T-helper 2 cell treated with Interferon-gamma antibody and Interleukin-4, amounts not matched to agents 5 μg/mL and 100 μg/mL, for 36 hours (primary cell): ENCODE data around the gene HIVEP1.
A peak's percentile ranks its signal among the peaks of the same experiment; 100 is the strongest.
"Not testable (repeated sequence)": the region's sequence is repeated elsewhere in the genome, so short reads cannot be mapped to it uniquely, and the experiment has no call there.

ENCODE experiments used
- DNase-seq: peaks from one replicate; pipeline ENCODE4 v3.0.0; 2021; ENCODE audit warnings: low spot score
- H3K27ac Mint-ChIP-seq: one replicate; pipeline ENCODE4 v1.8.0; 2021; ENCODE audit warnings: mild to moderate bottlenecking, mixed read lengths
- H3K27me3 Mint-ChIP-seq: one replicate; pipeline ENCODE4 v1.8.0; 2021; ENCODE audit warnings: low read depth, mixed read lengths
- H3K36me3 Mint-ChIP-seq: one replicate; pipeline ENCODE4 v1.8.0; 2021; ENCODE audit warnings: low read depth, mixed read lengths
- H3K4me1 Mint-ChIP-seq: one replicate; pipeline ENCODE4 v1.8.0; 2021; ENCODE audit warnings: low read depth, mixed read lengths
- H3K4me3 Mint-ChIP-seq: one replicate; pipeline ENCODE4 v1.8.0; 2022; ENCODE audit warnings: mild to moderate bottlenecking, moderate library complexity, mixed read lengths
- H3K9me3 Mint-ChIP-seq: one replicate; pipeline ENCODE4 v1.8.0; 2021; ENCODE audit warnings: mixed read lengths

Gene HIVEP1

GRCh38 chr6:12108376-12108775, 96.3 kb downstream of the HIVEP1 start:
- H3K27ac Mint-ChIP-seq, H3K27me3 Mint-ChIP-seq, H3K4me3 Mint-ChIP-seq, H3K9me3 Mint-ChIP-seq, DNase-seq: not testable (repeated sequence)
- Mint-ChIP-seq H3K36me3 (peaks cover 36% of the 10 kb centered on the region), H3K4me1 (peaks cover 35% of the 10 kb centered on the region)

DNA sequence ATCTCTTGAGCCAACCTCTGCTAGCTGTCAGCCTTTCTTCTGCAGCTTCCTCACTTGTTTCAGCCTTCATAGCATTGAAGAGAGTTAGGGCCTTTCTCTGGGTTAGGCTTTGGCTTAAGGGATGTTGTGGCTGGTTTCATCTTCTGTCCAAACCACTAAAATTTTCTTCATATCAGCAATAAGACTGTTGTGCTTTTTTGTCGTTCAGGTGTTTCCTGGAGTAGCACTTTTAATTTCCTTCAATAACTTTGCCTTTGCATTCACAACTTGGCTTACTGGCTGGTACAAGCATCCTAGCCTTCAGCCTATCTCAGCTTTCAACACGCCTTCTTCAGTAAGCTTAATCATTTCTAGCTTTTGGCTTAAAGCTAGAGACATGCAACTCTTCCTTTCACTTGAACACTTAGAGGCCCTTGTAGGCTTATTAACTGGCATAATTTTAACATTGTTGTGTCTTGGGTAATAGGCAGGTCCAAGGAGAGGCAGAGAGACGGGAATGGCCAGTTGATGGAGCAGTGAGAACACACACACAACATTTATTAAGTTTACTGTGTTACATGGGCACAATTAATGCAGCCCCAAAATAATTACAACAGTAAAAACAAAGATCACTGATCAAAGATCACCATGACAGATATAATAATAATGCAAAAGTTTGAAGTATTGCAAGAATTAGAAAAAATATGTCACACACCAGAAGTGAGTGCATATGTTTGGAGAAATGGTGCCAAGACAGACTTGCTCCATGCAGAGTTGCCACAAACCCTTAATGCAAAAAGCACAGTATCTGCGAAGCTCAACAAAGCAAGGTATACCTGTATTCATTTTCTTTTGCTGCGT, 98.6 kb downstream of the HIVEP1 start:
- H3K27ac Mint-ChIP-seq, result peak overlapping the region; percentile 81
- peaks cover 40% of the 10 kb centered on the region for H3K36me3 Mint-ChIP-seq
- no peaks in the 10 kb centered on the region for H3K9me3 Mint-ChIP-seq
- H3K4me1 Mint-ChIP-seq, result peaks cover 54% of the 10 kb centered on the region
- H3K27me3 Mint-ChIP-seq, result no peaks in the 10 kb centered on the region
- peak overlapping the region; percentile 49 for H3K4me3 Mint-ChIP-seq
- DNase-seq, result no peak

- Mint-ChIP-seq H3K4me1 (peaks cover 58% of the 10 kb centered on the region), H3K4me3 (no peak overlapping the region), H3K36me3 (peaks cover 45% of the 10 kb centered on the region), H3K27me3 (no peaks in the 10 kb centered on the region), H3K9me3 (peaks cover 1% of the 10 kb centered on the region), H3K27ac (no peak overlapping the region)
- no peak for DNase-seq
Measured at GRCh38 chr6:12111363-12111670, 99.2 kb downstream of the HIVEP1 start.

- H3K4me3 Mint-ChIP-seq, result peak overlapping the region; percentile 12
- peaks cover 47% of the 10 kb centered on the region for H3K36me3 Mint-ChIP-seq
- peaks cover 9% of the 10 kb centered on the region for H3K9me3 Mint-ChIP-seq
- DNase-seq, result no peak
- peaks cover 63% of the 10 kb centered on the region for H3K4me1 Mint-ChIP-seq
- peak overlapping the region; percentile 56 for H3K27ac Mint-ChIP-seq
- no peaks in the 10 kb centered on the region for H3K27me3 Mint-ChIP-seq
Measured at GRCh38 chr6:12112540-12113189, 100.6 kb downstream of the HIVEP1 start.

GRCh38 chr6:12113190-12113577, 101.1 kb downstream of the HIVEP1 start:
- H3K27me3 Mint-ChIP-seq, result no peaks in the 10 kb centered on the region
- peaks cover 64% of the 10 kb centered on the region for H3K4me1 Mint-ChIP-seq
- DNase-seq, result peak; percentile 28
- H3K27ac Mint-ChIP-seq, result peak overlapping the region; percentile 56
- peaks cover 9% of the 10 kb centered on the region for H3K9me3 Mint-ChIP-seq
- peaks cover 46% of the 10 kb centered on the region for H3K36me3 Mint-ChIP-seq
- peak overlapping the region; percentile 12 for H3K4me3 Mint-ChIP-seq

- Mint-ChIP-seq H3K27ac (peak overlapping the region; percentile 43), H3K4me3 (peak overlapping the region; percentile 23), H3K4me1 (peaks cover 72% of the 10 kb centered on the region), H3K36me3 (peaks cover 49% of the 10 kb centered on the region), H3K9me3 (peaks cover 9% of the 10 kb centered on the region), H3K27me3 (no peaks in the 10 kb centered on the region)
- DNase-seq, result no peak
Measured at GRCh38 chr6:12114055-12114503, 102.0 kb downstream of the HIVEP1 start.

GRCh38 chr6:12115001-12115400, 102.9 kb downstream of the HIVEP1 start:
- Mint-ChIP-seq H3K27ac (no peak overlapping the region), H3K4me1 (peaks cover 73% of the 10 kb centered on the region), H3K36me3 (peaks cover 50% of the 10 kb centered on the region)

DNA sequence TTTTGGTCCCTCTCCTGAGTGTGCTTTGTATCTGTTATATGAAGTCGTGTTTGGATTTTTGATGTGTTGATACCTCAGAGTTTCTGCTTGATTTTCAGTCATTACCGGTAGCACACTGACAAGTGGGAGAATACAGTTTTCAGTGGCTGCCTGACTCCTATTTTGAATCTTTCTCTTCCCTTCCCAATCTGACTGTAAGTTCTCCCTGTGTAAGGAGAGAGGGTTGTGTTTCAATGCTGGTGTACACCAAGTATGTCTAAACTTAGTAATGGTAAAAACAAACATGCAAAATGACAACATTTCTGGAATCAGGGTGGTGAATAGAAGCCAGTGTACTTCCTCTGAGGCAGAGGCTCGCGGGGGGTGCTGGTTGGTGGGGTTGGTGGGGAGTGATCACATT, 103.4 kb downstream of the HIVEP1 start:
- H3K36me3 Mint-ChIP-seq, result peaks cover 53% of the 10 kb centered on the region
- H3K9me3 Mint-ChIP-seq, result peaks cover 9% of the 10 kb centered on the region
- DNase-seq, result no peak
- H3K4me3 Mint-ChIP-seq, result no peak overlapping the region
- no peaks in the 10 kb centered on the region for H3K27me3 Mint-ChIP-seq
- H3K4me1 Mint-ChIP-seq, result peaks cover 72% of the 10 kb centered on the region
- H3K27ac Mint-ChIP-seq, result peak overlapping the region; percentile 42

More at GRCh38 chr6:12115001-12115400, 102.9 kb downstream of the HIVEP1 start:
- no peak for DNase-seq
- Mint-ChIP-seq H3K4me3 (no peak overlapping the region), H3K27me3 (no peaks in the 10 kb centered on the region), H3K9me3 (peaks cover 9% of the 10 kb centered on the region)

- Mint-ChIP-seq H3K9me3 (peaks cover 13% of the 10 kb centered on the region), H3K4me3 (peak overlapping the region; percentile 5), H3K27me3 (no peaks in the 10 kb centered on the region), H3K27ac (peak overlapping the region; percentile 23), H3K36me3 (peaks cover 57% of the 10 kb centered on the region), H3K4me1 (peaks cover 69% of the 10 kb centered on the region)
- DNase-seq, result no peak
Measured at GRCh38 chr6:12116264-12116800, 104.2 kb downstream of the HIVEP1 start.

DNA sequence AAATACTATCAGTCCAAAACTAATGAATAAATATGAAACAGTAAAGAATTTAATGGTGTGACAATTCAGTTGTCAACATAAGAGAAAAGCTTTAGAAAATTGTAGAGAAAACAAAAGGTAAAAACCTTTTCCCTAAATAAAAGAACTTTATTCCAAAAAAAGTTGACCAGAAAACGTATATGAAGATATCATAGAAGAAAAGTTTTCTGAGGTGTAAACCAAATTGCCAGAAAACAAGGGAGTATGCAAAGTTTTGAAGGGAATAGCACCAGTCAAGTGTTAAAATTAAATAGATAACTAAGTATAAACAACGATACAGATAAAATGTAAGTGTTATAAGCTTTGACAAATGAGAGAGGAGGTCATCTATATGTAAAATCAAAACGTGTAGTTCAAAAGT, 104.9 kb downstream of the HIVEP1 start:
- Mint-ChIP-seq H3K4me1 (peaks cover 67% of the 10 kb centered on the region), H3K9me3 (peaks cover 13% of the 10 kb centered on the region), H3K4me3 (no peak overlapping the region), H3K27me3 (no peaks in the 10 kb centered on the region), H3K36me3 (peaks cover 57% of the 10 kb centered on the region), H3K27ac (no peak overlapping the region)
- DNase-seq, result no peak

- Mint-ChIP-seq H3K36me3 (peaks cover 60% of the 10 kb centered on the region), H3K27me3 (no peaks in the 10 kb centered on the region), H3K27ac (peak overlapping the region; percentile 85), H3K4me1 (peaks cover 54% of the 10 kb centered on the region), H3K9me3 (peaks cover 13% of the 10 kb centered on the region), H3K4me3 (peak overlapping the region; percentile 41)
- no peak for DNase-seq
Measured at GRCh38 chr6:12118607-12119006, 106.5 kb downstream of the HIVEP1 start.

DNA sequence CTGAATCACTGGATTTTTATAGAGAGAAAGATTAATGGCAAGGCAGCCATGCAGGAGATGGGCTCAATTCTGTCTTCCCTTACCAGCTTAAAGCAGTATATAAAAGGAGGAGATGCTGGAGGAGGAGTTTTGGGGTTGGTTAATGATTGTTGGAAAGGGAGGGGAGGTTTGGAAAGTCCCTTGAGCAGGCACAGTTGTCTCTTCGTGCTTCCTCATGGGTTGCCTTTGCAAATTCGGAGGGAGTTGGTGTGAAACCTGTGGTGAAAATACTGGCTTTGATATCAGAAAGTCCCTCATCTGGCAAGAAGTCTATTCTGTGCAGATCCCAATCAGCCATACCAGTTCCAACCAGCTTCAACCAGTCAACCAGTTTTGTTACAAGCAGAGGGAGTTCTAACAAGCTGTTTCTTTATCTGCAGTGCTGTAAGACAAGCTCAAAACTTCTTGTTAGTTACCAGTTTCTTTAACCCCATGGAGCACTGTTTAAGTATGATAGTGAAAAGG, 107.0 kb downstream of the HIVEP1 start:
- peak overlapping the region; percentile 85 for H3K27ac Mint-ChIP-seq
- H3K4me3 Mint-ChIP-seq, result peak overlapping the region; percentile 41
- peak; percentile 74 for DNase-seq
- H3K27me3 Mint-ChIP-seq, result no peaks in the 10 kb centered on the region
- peaks cover 62% of the 10 kb centered on the region for H3K36me3 Mint-ChIP-seq
- H3K9me3 Mint-ChIP-seq, result peaks cover 13% of the 10 kb centered on the region
- H3K4me1 Mint-ChIP-seq, result peaks cover 52% of the 10 kb centered on the region

- H3K27me3 Mint-ChIP-seq, result no peaks in the 10 kb centered on the region
- peaks cover 4% of the 10 kb centered on the region for H3K9me3 Mint-ChIP-seq
- H3K27ac Mint-ChIP-seq, result no peak overlapping the region
- peaks cover 51% of the 10 kb centered on the region for H3K36me3 Mint-ChIP-seq
- no peak for DNase-seq
- no peak overlapping the region for H3K4me3 Mint-ChIP-seq
- H3K4me1 Mint-ChIP-seq, result peaks cover 31% of the 10 kb centered on the region
Measured at GRCh38 chr6:12125396-12125795, 113.3 kb downstream of the HIVEP1 start.

GRCh38 chr6:12126051-12126450, 113.9 kb downstream of the HIVEP1 start:
- no peak for DNase-seq
- H3K4me3 Mint-ChIP-seq, result peak overlapping the region; percentile 6
- H3K9me3 Mint-ChIP-seq, result peaks cover 2% of the 10 kb centered on the region
- peaks cover 29% of the 10 kb centered on the region for H3K4me1 Mint-ChIP-seq
- no peak overlapping the region for H3K27ac Mint-ChIP-seq
- H3K36me3 Mint-ChIP-seq, result peaks cover 47% of the 10 kb centered on the region
- H3K27me3 Mint-ChIP-seq, result no peaks in the 10 kb centered on the region
